ENCODE data around the gene CABLES1.
A peak's percentile ranks its signal among the peaks of the same experiment; 100 is the strongest.
"Not testable (repeated sequence)": the region's sequence is repeated elsewhere in the genome, so short reads cannot be mapped to it uniquely, and the experiment has no call there.

CABLES1 gene

GRCh38 chr18:23226391-23226790 is 91.1 kb downstream of the CABLES1 start:
- no peak for DNase-seq (ENCODE audit: low read depth)

- DNase-seq (ENCODE audit: low read depth): no peak
Observed at GRCh38 chr18:23226930-23227725, 91.8 kb downstream of the CABLES1 start.

GRCh38 chr18:23227726-23228070 is 92.4 kb downstream of the CABLES1 start:
- no peak for DNase-seq (ENCODE audit: low read depth)

DNA sequence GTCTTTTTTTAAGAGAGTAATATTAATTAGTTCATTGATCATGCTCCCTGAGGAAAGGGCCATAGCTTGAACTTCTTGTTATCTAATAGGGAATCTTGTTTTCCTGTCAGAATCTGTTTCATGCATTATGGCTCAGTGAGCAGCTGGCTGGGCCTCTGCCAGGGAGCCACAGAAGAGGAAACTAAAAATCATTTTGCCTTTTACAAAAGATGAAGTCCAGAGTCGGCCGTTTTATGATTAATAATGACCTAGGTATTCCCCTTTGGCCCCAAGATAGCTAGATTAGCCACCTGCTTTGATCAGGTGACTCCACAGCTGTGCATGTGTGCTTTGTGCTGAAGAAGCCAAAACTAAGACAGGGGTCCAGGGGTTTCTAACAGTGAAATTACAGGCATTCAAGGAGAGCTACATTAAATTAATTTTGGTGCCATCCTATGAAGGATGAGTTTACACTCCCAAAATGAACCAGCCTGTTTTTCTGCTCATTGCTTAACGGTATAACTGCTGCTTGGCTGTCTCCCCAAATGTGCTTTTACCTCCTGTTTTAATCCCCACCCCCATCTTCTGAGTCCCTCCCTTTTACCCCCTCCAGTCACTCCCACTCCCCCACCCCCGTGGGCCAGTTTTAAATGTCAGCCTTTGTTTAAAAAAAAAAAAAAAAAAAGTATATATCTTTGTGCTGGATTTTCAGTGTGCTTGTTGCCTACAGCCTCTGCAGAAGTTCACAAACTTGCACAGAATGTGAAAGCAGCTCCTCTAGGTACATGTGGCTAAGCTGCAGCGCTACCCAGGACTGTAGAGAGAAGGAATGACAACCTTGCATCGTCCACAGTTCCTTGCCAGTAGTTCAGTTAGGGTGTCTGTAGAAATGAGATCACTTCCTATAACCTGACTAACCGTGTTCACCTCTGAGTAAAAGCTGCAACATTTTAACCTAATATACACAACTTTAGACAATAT is 93.1 kb downstream of the CABLES1 start:
- DNase-seq (ENCODE audit: low read depth): no peak

GRCh38 chr18:23229472-23229871 is 94.2 kb downstream of the CABLES1 start:
- no peak for DNase-seq (ENCODE audit: low read depth)

DNA sequence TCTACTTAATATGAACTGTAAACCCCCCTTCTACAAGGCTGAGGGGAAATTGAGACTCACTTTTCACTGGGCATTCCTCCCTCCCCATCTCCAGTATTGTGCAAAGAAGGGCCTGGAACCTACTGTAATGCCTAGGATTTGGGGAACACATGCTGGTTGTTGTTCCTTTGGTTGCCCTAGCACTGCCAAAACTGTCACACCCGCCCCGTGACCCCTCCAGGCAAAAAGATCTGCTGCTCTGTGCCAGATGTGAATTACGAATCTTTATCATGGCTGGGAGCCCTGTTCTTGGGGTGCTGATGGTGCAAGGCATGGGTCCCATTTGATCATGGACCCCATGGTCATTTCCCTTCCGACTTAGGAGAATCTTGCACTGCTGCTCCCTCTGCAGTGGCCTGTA is 95.4 kb downstream of the CABLES1 start:
- DNase-seq (ENCODE audit: low read depth): no peak

DNA sequence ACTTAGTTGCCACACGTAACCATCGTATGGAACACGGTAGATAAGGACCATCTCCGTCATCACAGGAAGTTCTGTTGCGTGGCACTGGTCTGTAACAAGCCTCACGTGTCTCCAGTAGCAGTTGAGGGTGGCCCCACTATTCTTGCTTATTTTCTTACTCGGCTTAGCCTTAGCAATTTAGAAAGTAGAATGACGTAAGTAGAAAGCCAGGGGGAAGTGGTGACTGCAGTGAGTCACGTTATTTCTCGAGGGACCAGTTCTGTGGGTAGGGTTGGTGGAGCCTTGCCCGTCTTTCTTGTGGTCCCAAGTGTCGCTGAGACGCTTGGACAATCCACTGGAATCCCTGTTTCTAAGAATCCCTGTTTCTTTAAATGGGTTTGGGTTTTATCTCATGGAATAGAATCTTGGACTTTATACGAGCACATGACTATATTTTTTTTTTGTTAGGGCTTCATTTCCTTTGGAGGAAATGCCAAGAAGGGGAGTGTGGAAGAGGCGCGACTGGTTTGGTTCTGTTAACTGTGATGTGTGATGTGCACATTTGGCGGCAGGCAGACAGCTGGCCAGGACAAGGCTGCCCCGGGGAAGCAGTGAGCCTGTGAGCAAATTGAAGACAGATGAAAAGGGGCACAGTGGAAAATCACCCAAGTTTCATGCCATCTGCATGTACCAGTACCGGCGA is 96.2 kb downstream of the CABLES1 start:
- peak; percentile 45 for DNase-seq (ENCODE audit: low read depth)

DNA sequence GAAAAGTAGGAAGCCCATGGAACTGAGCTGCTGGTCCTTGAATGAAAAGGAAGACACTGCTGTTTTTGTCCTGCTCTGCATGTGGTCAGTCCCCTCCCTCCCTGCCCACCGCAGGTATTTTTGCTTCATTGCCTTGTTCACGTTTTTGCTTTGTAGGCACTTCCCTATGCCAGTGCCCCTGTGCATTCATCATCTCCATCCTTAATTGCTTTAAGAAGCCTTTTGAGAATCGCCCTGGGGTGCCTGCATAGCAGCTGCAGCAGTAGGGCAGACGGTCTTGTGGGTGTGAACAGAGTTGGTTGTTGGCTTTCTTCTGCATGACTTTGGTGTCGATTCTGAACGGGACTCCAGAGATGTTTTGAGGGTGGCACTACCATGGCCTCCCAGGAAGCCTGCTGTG is 97.0 kb downstream of the CABLES1 start:
- no peak for DNase-seq (ENCODE audit: low read depth)

- no peak for DNase-seq (ENCODE audit: low read depth)
Observed at GRCh38 chr18:23234619-23235018, 99.3 kb downstream of the CABLES1 start.

DNA sequence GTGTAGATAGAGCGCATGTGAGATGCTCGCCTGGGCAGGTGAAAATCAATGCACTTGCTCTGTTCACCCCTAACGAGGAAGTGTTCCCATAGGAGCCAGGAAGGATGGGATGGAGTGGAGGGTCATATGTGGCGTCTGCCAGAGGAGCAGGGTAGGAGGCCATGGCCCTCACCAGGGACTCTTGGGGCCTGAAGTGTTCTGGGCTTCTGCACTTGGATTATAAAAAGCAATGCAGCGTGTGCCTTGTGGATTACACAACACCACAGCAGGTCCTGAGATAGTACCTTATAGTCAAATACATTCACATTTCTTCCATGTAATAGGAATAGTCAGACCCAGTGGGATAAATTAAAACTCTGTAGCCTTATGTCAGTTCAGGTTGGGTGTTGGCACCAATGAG is 100.1 kb downstream of the CABLES1 start:
- DNase-seq (ENCODE audit: low read depth): no peak

- no peak for DNase-seq (ENCODE audit: low read depth)
Observed at GRCh38 chr18:23235860-23236259, 100.6 kb downstream of the CABLES1 start.

GRCh38 chr18:23236876-23237468 is 101.7 kb downstream of the CABLES1 start:
- no peak for DNase-seq (ENCODE audit: low read depth)

GRCh38 chr18:23237524-23238151 is 102.4 kb downstream of the CABLES1 start:
- DNase-seq (ENCODE audit: low read depth): no peak

DNA sequence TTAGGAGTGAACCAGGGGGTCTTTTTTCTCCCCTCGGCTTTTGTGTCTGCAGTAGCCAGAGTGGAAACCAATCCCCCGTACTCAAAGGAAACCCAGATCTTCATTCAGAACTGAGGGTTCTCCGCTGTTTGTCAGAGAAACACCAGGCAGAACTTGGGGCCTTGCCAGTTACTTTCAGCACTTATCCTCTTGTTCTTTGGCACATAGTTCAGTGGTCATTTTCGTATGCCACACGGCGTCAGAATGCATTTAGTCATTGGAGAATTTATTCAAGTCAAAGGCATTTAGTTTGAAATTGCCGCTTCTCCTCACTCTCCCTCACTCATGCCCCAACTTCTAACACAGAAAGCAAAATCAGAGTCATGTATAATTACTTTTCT is 102.9 kb downstream of the CABLES1 start:
- no peak for DNase-seq (ENCODE audit: low read depth)

- no peak for DNase-seq (ENCODE audit: low read depth)
Observed at GRCh38 chr18:23238651-23239349, 103.5 kb downstream of the CABLES1 start.

GRCh38 chr18:23239350-23239692 is 104.0 kb downstream of the CABLES1 start:
- no peak for DNase-seq (ENCODE audit: low read depth)

GRCh38 chr18:23239885-23240608 is 104.8 kb downstream of the CABLES1 start:
- no peak for DNase-seq (ENCODE audit: low read depth)

GRCh38 chr18:23240609-23240930 is 105.3 kb downstream of the CABLES1 start:
- DNase-seq (ENCODE audit: low read depth): no peak

DNA sequence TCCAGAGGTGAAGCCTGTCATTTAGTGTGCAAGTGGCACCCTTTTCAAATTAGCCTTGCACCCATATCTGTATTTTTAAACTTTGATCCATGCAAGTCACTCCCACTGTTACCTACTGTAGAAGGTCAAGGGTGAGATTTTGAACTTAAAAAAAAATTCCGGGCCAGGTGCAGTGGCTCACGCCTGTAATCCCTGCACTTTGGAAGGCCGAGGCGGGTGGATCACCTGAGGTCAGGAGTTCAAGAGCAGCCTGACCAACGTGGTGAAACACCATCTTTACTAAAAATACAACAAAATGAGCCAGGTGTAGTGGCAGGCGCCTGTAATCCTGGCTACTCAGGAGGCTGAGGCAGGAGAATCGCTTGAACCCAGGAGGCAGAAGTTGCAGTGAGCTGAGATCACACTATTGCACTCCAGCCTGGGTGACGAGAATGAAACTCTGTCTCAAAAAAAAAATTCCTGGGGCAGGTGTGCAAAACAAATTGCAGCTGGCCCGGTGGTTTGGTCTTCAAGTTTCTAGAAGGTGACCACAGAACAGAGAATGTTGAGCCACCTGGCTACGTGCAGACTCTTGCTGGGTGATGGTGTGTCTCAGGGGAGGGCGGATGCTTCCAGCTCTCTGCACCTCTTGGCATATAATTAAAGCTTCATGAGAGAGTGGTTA is 106.7 kb downstream of the CABLES1 start:
- DNase-seq (ENCODE audit: low read depth): not testable (repeated sequence)

GRCh38 chr18:23243178-23243577 is 107.9 kb downstream of the CABLES1 start:
- no peak for DNase-seq (ENCODE audit: low read depth)
